Measurements from ENCODE around the gene PHF24.
"Not testable (repeated sequence)": the region's sequence is repeated elsewhere in the genome, so short reads cannot be mapped to it uniquely, and the experiment has no call there.

The PHF24 gene

DNA sequence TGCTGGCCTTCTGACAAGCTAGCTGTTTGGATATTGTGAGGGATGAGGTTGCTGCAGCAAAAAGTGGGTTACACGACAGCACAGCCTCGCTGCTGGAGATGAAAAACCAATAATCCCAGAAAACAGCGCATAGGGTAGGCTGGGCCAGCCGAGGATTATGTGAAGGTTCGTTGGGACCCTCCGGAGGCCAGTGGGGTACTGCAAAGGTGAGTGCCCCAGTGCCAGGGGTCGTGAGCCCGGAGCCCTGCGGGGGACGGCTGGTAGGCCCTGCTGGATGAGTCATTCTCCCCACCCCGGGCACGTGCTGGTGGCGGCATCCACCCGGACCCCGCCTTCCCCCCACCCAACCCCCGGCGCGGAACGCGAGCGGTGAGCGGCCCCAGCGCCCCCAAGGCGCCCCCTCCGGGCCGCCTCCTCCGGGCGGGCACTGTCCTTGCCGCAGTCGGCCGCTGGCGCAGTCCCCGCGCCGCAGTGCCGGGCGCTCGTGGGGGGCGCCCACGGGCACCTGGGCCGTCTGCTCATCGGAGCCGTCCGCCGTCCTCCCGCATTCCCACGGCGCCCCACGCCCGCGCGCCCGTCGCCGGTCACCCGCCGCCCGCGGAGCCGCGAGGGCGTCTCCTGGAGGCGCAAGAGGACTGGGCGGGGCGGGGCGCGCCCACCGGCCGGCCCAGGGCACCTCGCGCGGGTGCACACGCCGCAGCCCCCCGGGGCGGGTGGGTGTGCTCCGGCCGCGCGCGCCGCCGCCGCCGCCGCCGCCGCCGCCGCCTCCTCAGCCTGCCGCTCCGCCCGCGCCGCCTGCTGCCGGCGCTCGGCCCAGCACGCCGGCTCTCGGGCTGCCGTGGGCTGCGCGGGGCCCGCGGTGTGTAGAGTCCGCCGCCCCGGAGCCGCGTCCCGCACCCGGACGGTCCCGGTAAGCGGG lies at the start of gene PHF24:
PHF24 (plus strand) TSS at position 794 of the 919 bp plus-strand sequence. CDS start 13,014 bp downstream, outside the sequence.
- DNase-seq (ENCODE audit: low read depth), result no peak

DNA sequence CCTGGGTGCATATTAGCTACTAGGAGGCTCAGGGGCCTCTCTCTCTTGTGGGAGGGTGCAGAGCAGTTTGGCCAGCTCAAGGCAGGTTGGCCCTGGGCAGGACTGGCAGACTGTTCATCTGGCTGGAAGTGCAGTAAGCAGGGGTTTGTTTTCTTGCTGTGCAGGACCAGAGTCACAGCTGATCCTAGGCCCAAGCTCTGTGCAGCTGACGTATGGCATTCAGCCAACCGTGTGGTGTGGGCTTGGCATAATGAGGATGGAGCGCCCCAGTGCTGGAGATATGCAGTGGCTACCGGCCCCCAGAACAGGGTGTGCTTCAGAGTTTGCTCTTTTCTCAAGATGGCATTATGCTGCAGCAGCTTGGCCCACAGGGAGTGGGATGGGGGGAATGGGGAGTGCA lies 31.0 kb upstream of the PHF24 start:
- no peak for DNase-seq (ENCODE audit: low read depth)

DNA sequence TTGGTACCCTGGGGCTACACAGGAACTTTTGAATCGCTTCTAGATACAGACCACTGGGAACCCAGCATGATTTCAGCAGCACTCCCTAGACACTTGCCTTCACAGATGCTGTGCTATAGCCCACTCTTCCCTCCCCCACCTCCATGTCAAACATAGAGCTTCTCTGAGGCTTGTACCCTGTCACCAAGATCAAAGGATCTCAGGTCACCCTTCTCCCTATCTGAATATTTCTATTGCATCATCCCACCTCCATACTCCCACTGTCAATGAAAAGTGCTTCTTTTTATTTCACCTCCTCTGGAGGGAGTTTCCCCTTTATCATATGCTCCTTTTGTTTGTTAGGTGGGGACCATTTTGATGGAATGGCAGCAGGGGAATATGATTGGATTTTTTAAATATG lies 29.2 kb upstream of the PHF24 start:
- no peak for DNase-seq (ENCODE audit: low read depth)

DNA sequence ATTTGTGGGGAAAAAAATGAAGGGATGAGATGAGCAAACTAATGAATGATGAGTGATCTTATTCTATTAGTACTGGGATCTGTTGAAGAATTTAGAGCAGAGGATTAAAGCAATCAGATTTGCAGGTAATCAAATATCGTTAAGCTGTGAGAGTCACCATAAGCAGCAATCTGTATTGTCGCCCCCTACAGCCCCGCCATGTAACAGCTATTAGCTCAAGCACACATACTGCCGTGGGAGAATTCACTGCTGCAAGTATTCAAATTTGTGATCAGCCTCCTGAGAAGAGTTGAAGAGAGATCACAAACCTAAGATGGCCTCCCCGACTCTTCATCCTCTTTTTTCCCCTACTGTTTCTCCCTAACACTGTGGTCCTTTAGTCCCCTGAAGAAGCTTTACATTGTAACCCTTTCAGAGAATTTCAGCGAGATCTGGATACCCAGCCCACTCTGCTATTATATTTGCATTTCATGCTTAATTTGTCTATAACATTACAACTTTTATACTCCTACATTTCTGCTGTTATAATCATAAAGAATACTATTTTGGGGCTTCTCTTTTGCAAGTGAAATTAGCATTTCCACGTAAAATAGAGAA lies 28.5 kb upstream of the PHF24 start:
- DNase-seq (ENCODE audit: low read depth), result no peak

DNA sequence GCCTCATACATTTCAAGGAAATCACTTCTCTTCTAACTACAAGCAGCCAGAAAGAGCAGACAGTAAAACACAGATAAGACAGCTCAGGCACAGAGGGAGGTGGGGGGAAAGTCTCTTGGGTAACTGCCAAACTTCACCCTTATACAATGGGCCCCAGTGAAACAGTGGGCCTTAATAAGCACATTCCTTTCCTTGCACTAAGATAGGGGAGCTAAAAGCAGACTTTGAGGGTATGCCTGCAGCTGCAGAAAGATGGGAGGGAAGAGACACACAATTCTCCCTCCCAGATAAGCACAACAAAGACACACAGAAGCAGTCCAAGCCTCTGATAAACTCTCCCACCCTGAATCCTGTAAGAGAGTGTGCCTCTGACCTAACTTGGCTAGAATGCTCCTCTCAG lies 18.1 kb upstream of the PHF24 start:
- not testable (repeated sequence) for DNase-seq (ENCODE audit: low read depth)

DNA sequence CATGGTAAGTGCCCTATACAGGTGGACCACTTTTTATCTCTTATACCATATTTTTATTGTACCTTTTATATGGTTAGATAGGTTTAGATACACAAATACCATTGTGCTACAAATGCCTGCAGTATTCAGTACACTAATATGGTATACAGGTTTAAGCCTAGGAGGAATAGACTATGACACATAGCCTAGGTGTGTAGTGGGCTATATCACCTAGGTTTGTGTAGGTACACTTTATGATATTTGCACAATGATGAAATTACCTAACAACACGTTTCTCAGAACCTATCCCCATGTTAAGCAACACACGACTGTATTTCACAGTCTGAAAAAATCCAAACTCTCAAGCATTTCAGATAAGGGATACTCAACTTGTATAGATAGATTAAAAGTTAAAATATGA lies 9.6 kb upstream of the PHF24 start:
- no peak for DNase-seq (ENCODE audit: low read depth)

DNA sequence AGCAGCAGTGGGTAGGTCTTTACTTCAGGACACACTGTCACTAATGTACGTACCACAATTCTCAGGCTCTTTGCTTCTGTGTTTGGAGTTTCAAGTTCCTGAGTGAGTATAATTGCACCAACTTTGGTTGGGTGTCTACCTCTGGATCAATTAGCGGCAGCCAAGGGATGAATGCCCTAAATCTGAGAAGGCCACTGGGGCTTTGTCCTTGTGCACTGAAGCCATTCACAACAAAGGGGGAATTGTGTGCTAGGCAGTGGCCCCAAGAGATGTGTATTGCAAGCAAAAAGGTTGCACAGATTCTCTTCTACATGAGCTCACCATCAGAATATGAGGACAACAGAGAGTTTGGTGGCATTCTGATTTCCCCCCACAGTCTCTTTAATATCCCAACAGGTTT lies 3.9 kb upstream of the PHF24 start:
- DNase-seq (ENCODE audit: low read depth), result no peak

DNA sequence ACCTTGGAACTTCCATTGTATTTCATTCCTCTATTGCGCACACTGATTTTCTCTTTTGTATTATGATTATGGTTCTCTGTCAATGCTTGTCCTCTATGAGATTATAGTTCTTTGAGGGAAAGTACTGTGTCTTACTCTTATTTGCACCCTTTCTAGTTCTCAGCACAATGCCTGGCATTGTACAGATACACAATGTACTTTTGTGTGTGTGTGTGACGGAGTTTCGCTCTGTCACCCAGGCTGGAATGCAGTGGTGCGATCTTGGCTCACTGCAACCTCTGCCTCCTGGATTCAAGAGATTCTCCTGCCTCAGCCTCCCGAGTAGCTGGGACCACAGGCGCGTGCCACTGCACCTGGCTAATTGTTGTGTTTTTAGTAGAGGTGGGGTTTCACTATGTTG lies 2.0 kb upstream of the PHF24 start:
- DNase-seq (ENCODE audit: low read depth), result not testable (repeated sequence)

DNA sequence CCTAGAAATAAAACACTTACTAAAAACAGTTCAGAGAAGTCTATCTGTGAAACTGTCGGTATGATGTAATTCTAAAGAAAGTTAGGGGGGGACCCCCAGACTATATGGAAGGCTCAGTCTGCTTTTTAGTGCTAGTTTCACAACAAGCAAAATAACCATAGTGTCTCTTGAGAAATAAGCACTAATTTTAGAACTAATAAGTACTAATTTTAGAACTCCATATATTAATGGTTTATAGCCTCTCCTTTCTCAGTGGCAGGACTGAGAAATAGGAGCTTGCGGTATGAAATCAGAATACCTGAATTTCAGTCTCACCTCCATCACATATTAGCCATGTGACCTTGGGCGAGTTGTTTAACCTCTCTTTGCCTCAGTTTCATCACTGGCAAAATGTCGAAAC lies 1.4 kb upstream of the PHF24 start:
- DNase-seq (ENCODE audit: low read depth), result no peak

DNA sequence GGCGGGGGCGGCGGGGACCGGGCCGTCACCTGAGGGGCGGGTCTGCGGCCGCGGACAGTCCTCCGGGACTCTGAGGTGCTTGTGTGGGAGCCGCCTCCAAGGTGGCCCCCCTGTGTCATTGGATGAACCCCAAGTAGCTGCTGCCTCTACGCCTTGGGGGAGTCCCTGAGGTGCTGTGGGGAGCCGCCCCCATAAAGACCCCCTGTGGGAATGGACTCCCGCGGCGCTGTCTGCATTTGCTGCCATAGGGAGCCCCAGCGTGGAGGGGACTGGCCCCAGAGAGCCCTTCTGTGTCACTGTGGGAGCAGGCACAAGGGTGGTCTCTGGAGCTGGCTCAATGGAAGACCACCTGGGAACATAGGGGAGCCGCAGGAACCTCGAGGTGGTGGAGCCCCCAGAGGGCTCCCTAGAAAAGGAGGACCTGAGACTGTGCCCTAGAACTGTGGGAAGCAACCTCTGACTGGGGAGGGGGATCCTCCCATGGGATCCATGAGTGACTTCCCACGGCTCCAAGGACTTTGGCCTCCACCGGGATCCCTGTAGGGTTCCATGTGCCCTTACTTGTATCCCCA lies 412 bp downstream of the PHF24 start:
- no peak for DNase-seq (ENCODE audit: low read depth)

DNA sequence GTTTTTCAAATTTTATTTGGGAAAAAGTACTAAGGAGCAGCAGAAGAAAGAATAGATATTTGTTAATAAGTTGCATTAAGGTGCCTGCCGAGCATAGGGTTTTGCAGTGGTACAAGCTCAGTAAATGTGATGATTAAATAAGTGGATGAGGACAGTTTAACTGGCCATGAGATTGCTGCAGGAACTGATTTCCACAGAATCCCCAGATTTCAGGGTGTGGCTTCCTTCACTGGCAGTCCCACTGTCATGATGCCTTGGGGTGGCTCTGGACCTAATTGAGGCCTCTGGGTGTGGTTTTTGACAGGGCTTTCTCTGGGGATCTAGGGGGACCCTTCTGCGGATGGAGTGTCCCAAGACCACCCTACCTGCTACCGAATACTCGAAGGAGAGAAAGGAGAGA lies 1.4 kb downstream of the PHF24 start:
- DNase-seq (ENCODE audit: low read depth), result no peak

DNA sequence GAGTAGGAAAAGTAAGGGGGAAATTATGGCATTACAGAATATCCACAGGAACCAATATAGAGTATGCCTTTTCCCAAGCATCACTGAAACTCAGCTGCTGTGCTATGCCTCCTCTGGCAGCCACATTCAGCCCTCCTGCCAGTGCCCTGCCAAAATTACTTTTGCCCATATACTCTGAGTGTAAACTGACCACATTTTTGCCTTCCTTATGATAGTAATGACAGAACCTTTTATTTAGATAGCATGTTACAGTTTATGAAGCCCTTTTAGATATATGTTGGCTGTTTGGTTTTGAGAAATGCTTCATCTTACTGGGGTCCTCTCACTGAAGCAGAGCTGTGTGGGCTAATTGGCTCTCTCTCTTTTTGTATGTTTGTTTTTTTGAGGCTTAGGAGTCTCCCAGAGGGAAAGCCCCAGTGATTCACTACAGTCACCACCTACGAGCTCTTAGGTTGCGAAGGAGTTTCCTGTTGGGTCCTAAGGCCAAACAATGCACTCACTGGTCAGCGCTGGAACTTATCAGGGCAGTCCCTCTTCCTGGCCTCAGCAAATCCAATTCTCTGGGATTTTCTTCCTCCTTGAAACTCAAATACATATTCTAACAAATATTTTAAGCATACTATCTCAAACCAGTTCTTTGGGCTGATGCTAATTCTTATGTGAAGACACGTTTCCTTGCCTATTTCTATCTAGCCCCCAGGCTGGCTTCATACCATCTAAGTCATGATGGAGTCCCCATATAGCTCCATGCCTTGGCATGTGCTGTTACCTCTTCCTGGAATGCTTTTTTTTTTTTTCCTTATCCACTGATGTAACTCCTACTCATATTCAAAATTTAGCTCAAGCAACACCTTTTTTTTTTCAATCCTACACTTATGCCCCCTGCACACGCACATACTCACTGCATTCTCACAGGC lies 3.7 kb downstream of the PHF24 start:
- DNase-seq (ENCODE audit: low read depth), result no peak

DNA sequence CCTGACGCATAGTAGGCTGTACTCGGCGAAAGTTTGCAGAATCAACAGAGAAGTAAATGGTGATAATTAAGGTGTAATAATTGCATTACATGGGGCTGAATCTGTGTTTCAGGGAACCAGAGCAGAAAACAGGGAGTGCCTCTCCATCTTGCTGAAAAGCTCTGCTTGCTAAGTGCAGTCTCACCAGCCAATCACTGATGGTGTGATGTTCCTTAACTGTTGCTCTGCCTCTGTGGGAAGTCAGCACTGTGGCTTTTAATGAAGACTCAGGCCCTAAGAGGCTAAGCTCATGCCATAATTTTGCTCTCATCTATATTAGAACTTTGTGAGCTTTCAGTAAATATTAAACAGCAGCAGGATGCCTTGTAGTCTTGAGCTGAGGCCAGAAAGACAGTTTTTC lies 4.5 kb downstream of the PHF24 start:
- no peak for DNase-seq (ENCODE audit: low read depth)

DNA sequence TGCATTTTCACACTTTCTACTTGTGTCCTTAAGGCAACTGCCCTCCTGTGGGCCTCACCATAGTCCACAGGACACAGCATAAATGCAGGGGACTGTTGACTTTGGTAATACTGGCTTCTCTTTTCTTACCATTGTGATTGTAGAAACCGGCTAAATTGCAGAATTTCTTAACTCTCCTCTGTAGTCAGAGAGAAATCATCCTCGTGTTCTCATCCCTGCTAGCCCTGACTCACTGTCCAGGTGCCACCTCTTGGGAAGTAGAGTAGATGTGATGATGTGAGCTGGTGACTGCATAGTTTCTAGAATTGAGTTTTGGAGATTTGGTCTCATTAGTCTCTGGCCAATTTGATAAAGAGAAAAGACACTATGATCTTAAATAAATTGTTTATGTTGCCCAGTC lies 5.5 kb downstream of the PHF24 start:
- DNase-seq (ENCODE audit: low read depth), result no peak

DNA sequence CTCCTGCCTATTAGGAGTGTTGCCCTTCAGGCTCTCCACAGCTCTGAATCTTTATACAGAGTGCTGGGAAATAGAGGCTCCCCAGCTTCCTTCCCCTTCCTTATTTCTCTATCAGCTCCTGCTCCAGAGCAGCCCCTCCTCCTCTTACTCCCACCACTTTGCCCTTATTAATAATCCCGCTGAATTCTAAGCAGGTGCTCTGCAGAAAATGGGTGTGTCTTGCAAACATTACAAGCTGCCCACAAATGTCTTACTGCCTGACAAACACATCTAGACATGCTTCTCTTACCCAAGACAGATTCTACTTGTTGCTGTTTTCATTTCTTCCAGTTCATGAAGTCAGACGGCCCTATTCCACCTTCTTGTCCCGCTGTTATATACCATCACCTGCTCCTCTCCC lies 6.4 kb downstream of the PHF24 start:
- no peak for DNase-seq (ENCODE audit: low read depth)

DNA sequence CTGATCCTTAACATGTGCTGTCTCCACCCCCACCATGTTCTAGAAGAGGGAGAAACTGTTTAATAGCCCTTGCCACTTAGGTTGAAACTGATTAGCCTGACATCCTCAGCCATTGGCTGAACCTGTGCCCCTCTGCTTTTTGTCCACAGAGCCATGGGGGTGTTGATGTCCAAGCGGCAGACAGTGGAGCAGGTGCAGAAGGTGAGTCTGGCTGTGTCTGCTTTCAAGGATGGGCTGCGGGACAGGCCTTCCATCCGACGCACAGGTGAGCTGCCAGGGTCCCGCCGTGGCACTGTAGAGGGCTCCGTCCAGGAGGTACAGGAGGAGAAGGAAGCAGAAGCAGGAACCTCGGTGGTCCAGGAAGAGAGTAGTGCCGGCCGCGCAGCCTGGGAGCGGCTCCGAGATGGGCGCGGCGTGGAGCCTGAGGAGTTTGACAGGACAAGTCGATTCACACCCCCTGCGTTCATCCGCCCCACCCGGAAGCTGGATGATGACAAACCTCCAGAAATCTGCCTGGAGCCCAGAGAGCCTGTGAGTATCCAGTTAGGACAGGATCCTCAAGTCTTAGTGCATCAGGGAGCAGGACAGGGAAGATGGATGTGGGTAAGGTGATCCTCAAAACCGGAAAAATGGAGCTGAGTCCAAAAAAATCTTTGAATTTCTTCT lies 13.2 kb downstream of the PHF24 start:
- DNase-seq (ENCODE audit: low read depth), result no peak

DNA sequence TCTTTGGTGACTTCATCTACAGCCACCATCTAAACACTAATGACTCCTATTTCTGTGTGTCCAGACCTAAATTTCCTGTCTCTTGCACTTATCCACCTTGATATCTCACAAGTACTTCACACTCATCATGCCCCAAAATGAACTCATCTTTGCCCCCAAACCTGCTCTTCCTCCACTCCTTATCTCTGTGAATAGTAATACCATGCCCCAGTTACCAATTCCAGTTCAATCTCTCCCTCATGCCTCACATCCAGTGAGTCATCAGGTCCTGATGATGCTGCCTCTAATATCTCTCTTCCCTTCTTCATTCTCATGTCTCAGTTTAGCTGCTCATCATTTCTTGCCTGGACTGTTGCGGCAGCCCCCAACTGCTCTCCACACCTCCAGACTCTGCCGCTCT lies 16.6 kb downstream of the PHF24 start:
- DNase-seq (ENCODE audit: low read depth), result no peak

DNA sequence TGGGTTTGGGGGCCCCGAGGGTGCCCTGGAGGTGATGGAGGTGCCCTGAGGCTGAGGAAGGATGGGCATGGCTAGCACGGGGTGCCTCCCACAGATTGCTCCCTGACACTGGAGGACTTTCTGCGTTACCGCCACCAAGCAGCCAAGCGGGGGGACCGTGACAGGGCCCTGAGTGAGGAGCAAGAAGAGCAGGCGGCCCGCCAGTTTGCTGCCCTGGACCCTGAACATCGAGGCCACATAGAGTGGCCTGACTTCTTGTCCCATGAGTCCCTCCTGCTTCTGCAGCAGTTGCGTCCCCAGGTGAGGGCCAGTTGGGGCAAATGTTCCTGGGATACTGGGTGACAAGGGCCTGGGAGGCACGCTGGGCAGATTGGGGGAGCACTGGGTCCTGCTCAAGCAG lies 18.4 kb downstream of the PHF24 start:
- no peak for DNase-seq (ENCODE audit: low read depth)

DNA sequence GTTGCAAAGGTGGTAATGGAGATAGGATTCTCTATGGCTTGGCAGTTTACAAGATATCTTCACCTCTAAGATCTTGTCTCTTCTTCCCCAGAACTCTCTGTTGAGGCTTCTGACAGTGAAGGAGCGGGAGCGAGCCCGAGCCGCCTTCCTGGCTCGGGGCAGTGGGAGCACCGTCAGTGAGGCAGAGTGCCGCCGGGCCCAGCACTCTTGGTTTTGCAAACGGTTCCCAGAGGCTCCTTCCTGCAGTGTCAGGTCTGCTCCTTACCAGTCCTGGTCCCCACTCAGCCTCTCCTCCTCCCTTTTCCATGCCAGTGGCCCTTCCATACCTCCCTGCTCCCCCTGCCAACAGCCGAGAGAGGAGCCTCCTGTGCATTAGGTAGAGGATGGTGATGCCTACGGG lies 18.9 kb downstream of the PHF24 start:
- DNase-seq (ENCODE audit: low read depth), result no peak

DNA sequence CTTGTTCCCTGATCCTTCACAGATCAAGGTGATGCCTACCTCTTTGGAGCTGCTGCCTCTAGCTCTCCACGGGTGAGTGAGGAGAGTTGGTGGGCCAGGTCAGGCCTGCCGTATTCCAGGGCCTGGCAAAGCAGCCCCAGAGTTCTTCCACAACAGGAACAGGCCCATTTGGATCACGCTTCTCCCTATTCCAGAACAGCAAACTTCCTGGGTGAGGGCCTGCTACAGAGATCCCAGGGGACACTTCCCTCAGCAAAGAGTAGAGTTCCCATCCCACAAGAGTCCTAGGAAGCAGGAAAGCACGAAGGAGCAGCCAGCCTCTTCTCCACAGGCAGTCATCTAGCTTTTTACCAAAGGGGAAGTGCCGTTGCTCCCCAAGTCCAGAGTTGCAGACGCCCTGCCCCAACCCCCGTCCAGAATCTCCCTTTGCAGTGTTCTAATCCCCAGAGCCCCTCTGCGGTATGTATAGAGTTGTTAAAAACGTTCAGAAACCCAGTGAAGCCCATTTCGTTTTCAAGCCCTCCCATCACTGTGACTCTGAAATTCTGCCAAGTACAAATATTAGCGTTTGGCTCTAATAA lies 22.2 kb downstream of the PHF24 start:
- DNase-seq (ENCODE audit: low read depth), result no peak

DNA sequence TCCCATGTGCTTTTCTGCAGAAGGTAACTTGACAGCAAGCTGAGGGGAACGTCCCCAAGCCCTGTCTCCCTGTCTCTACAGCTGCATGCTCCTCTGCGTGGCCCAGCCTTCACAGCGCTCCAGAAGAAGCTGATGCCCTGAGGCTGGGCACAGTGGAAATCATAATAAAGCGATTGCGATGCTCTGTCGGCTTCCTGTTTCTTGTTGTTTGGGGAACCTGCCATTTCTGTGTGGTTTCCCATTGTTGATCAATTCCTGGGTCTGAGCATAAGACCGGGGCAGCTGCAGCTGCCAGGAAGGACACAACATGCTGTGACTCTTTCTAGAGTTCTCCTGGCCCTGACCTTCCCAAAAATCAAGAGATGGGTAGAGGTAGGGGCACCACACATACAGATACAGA lies 24.3 kb downstream of the PHF24 start:
- no peak for DNase-seq (ENCODE audit: low read depth)
